Fibroblast of skin of right biceps (primary cell): ENCODE results near the gene COG8.
A peak's percentile ranks its signal among the peaks of the same experiment; 100 is the strongest.

Source experiments
- DNase-seq: peaks from one replicate; pipeline ENCODE4 v3.0.0-alpha.2; 2013

COG8 gene

GRCh38 chr16:69345923-69346322, 6.6 kb upstream of the COG8 start:
- no peak for DNase-seq

DNA sequence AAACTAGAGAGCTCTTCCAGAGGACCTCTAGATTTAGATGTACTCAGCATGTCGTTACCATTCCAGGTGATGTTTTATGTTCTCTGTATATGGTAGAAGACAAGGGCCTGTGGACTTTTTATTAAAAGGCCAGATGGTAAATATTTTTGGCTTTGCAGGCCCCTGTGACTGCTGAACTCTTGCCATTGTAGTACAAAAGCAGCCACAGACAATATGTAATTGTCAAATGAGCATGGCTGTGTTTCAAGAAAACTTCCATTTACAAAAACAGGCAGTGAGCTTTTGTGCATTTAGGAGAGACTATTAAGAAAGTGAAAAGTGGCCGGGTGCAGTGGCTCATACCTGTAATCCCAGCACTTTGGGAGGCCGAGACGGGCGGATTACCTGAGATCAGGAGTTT, 4.8 kb upstream of the COG8 start:
- DNase-seq, result no peak

GRCh38 chr16:69340095-69340644, 806 bp upstream of the COG8 start:
- no peak for DNase-seq

- no peak for DNase-seq
Measured at GRCh38 chr16:69338557-69339288, 641 bp downstream of the COG8 start.

GRCh38 chr16:69334696-69335095, 4.7 kb downstream of the COG8 start:
- DNase-seq, result no peak

DNA sequence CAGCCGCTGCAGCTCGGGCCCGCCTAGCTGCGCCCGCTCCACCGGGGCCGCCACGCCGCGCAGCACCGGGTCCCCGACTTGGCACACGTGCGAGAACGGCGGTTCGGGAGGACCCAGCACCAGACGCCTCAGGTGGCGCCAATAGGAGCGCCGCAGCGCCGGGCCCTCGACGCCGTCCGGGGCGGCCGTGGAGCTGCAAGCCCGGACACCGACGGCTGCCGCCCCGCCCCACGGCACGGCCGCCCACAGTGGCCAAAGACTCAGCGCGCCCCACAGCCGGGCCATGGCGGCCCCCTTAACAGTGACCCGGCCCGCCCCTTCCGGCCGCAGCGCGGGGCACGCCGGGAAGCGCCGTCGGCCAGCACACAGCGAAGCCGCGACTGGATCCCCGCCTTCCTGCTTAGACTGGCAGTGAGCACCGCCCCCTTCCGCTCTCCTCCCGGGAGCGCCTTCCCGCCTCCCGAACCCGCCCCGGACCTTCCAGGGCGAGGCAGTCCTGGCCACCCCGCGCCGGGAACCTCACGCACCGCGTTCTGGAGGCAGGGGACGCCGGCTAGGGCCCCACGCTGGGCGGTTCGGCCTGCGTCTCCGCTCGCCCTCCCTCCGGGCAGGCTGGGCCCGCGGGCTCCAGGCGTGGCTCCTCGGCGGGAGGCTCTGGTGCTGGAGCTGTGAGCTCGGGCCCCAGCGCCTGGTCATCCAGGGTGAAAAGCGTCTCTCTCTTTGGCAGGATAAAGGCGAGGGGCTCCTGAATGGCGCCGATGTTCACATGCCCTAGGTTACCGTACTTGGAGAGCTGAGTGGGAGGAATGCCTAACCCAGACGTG, 8.9 kb downstream of the COG8 start, which contains the start of gene PDF:
Gene PDF (minus strand): TSS at position 303 of the 824 bp plus-strand sequence. CDS start 18 bp downstream, at position 285.
- peak; percentile 93 for DNase-seq

DNA sequence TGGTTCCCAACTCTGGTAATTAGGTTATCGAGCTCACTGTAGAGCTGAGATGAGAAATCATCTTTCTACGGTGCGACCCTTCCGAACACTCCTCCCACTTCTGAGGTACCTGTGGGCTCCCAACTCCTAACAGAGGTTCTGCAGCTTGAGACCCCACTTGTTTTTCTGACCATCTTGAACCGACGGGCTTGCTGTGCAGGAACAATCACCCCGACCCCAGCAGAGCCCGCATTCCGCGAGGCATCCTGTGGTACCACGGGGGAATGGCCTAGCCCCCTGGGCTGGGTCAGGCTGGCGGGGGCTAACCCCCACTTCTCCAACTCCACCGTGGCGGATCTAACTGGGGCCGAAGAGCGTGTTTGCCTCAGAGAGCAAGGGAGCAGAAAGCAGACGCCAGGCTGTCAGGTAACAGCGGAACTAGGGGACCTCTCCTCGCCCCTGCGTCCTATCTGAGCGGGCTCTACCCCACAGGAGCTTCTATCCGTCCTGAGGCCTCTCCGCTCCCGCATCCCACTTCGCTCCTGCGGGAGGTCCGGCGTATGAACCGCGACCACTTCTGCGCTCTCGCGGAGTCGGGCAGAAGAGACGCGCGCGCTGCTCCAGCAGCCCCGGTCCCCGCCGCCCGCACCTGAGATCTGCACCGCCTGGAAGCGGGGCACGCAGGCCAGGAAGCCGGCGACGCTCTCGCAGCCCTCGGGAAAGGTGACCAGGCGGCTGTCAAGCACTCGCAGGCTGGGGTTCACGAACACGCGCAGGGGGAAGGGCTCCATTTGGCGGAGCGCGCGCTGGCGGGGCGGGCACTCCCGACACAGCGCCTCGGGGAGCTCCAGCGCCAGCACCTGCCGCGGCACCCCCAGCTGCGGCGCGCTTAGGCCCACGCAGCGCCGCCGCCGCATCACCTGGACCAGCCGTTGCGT, 9.7 kb downstream of the COG8 start:
- DNase-seq, result no peak

DNA sequence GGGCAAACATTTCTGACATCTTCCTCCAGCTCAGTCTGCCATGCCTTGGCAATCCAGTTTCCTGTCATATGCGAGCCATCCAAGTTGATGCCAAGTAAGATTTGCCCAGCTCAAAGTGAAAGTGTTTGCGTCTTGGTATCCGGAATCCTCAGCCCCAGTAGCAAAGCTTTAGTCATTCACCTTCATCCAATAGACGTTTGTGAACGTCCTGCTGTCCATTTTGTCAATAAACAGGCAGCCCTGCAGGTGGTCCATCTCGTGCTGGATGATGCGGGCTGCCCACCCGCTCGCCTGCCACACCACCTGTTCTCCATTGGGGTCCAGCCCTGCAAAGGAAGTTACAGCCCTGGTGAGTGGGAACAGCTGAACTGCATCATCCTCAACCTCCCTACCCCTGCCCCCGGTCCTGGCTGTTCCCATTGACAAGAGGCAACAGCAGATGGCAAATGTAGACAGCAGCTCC, 10.5 kb downstream of the COG8 start:
- no peak for DNase-seq

GRCh38 chr16:69327585-69328310, 11.6 kb downstream of the COG8 start:
- DNase-seq, result no peak

DNA sequence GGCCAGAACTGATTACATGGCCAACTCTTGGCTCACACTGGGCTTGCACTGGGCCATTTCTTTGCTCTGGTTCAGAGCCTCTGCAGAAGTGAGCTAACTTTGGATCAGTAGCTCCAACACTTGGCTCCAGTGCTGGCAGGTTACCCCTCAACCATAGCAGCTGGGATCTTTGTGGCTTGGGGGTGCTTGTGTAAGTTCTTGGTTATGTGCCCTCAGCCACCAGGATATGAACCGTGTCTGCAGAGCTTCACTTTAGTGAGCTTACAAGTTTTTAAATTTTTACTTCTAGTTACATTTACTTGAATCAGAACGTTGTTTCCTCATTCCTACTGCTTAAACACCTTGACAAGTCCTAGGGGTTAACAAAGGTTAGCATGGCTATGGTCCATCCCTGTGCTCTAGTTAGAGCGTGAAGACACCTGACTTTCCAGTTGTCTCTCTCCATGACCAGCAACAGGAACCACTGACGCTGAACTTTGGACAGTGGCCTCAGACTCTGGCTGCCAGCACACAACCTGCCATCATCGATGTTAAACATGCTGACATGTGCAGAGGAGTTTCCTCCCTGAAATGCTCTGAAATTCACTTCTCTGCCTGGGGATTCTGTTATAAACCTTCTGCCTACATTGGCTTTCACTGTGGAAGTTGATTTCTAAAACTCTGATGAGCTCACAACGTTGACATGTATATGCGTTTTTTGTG, 13.0 kb downstream of the COG8 start:
- no peak for DNase-seq

DNA sequence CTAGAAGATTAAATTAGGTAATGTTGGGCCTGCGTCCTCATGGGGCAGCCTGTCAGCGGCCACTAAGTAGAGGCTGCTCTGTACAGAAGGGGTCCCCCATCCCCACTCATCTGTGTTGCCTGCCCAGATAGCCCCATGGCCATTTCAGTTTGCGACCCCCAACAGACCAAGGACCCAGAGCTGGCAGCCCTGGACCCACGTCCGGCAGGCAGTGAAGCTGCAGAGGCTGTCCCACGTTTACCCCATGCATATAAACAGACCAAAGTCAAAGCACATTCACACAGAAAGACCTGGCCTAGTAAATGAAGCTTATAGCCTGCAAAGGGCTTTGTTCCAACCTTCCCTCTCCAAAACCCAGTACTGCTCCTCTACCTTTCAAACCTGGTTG, 13.6 kb downstream of the COG8 start:
- no peak for DNase-seq

- DNase-seq, result no peak
Measured at GRCh38 chr16:69324585-69325253, 14.6 kb downstream of the COG8 start.

- no peak for DNase-seq
Measured at GRCh38 chr16:69324013-69324531, 15.3 kb downstream of the COG8 start.

DNA sequence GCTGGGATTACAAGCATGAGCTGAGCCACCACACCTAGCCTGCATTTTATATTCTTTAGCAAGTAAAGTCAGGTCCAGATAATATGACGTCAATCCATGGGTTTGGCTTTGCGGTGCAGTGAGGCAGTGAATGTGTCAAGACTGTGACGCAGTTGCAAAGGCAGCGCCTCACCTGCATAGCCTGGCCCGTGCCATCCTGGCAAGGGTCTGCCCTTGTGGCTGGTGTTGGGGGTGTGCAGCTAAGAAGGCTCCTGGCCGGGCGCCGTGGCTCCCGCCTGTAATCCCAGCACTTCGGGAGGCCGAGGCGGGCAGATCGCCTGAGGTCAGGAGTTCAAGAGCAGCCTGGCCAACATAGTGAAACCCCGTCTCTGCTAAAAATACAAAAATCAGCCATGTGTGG, 15.9 kb downstream of the COG8 start:
- no peak for DNase-seq

- no peak for DNase-seq
Measured at GRCh38 chr16:69322343-69322742, 17.0 kb downstream of the COG8 start.

DNA sequence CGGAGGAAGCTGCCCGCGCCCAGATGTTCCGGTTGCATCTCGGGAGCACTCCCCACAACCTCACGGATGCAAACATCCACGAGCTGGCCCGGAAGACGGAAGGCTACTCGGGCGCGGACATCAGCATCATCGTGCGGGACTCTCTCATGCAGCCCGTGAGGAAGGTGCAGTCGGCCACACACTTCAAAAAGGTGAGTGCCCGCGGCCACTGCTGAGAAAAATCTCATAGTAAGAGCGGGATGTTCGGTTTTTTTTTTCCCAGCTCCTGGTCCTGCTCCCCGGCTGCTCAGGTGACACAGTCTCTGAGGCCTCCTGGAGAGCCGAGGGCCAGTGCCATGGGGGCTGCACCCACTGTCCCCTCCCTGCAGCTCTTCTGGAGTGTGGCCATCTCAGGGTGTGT, 18.3 kb downstream of the COG8 start:
- no peak for DNase-seq

DNA sequence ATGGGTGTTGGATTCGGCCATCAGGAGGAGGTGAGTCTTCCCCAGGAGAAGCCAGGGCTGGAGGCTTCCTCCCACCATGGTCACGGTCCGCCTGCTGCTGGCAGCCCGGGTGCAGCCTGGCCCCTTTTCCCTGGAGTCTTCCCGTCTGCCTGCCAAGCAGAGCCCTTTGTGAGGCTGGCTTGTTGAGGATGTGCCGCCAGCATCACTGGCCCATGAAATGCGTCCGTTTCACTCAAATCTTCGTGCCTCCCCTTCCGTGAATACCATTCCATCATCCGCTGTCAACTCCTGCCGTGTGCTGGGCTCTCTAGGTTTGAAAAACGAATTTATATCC, 18.7 kb downstream of the COG8 start:
- DNase-seq, result no peak

GRCh38 chr16:69319826-69320739, 19.3 kb downstream of the COG8 start:
- DNase-seq, result no peak

DNA sequence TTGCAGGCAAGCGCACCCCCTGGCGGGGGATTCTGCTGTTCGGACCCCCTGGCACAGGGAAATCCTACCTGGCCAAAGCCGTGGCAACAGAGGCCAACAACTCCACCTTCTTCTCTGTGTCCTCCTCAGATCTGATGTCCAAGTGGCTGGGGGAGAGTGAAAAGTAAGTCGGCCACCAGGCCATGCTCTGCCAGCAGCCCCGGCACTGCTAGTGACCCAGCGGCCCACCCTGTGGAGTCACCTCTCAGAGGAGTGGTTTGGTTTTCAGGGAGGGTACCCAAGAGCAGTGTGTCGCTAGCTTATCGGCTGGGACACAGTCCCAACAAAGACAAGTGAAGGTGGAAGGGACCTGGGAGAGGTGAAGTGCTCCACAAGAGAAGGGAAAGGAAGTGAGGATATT, 20.0 kb downstream of the COG8 start:
- DNase-seq, result no peak

DNA sequence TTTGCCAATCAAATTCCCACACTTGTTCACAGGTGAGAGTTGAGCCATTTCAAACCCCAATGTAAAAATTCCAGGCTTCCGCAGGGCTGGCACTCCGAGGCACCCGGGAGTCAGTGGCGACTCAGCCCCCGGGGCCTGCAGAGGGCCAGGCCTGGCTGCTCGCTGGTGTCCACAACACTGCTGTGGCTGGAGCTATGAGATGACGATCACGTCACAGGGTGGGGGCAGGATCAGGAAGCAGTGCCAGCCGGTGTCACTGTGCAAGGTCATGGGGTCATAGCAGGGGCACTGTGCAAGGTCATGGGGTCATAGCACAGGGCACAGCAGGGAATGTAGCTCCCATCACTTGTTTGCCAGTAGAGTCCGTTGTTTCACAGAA, 20.5 kb downstream of the COG8 start:
- DNase-seq, result no peak
